ENCODE measurements around the gene LRRC2.
"Not testable (repeated sequence)": the region's sequence is repeated elsewhere in the genome, so short reads cannot be mapped to it uniquely, and the experiment has no call there.

Gene LRRC2

DNA sequence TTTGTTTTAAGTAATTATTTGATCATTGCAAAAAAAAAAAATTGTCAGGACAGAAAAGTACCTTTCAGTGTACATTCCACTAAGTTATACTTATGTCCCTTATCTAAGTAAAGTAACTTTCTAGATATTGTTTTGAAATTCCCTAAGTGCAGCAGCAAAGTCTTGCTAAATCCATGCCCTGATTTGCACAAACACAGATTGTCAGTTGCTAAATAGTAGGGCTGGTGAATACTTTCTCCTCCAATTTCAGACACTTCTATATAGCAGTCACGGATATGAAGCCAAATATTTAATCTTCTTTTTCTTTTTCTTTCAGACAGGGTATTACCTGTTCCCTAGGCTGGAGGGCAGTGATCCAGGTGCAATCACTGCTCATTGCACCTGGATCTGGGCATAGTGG lies 12.9 kb downstream of the LRRC2 start:
- DNase-seq (ENCODE audit: insufficient read length, low spot score) (no peak), FAIRE-seq (no peak)
- TF ChIP-seq, protein P1, sequence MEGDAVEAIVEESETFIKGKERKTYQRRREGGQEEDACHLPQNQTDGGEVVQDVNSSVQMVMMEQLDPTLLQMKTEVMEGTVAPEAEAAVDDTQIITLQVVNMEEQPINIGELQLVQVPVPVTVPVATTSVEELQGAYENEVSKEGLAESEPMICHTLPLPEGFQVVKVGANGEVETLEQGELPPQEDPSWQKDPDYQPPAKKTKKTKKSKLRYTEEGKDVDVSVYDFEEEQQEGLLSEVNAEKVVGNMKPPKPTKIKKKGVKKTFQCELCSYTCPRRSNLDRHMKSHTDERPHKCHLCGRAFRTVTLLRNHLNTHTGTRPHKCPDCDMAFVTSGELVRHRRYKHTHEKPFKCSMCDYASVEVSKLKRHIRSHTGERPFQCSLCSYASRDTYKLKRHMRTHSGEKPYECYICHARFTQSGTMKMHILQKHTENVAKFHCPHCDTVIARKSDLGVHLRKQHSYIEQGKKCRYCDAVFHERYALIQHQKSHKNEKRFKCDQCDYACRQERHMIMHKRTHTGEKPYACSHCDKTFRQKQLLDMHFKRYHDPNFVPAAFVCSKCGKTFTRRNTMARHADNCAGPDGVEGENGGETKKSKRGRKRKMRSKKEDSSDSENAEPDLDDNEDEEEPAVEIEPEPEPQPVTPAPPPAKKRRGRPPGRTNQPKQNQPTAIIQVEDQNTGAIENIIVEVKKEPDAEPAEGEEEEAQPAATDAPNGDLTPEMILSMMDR (IDR thresholded peaks at IDR 0.05; ENCODE audit: insufficient read depth, missing control alignments) = no peak

DNA sequence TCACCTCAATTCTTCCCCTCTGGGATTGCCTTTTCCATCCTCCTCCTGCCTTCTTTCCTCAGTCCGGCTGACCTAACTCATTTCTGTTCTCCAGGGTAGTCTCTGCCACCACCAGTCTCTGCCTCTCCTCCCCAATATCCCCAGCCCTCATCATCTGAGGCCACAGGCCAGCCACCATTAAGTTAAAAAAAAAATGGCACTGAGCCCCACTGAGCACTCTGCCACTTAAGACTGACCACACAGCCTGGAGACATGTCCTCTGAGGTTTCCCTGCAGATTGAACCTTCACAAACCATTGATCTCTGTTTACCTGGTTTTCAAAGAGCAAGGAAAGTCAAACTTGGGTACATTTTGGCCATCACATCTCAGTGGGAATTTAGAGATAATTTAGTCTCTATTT lies 13.6 kb downstream of the LRRC2 start:
- no peak for DNase-seq (ENCODE audit: insufficient read length, low spot score)
- TF ChIP-seq, protein P1 (IDR thresholded peaks at IDR 0.05; ENCODE audit: insufficient read depth, missing control alignments) = no peak
- no peak for FAIRE-seq

DNA sequence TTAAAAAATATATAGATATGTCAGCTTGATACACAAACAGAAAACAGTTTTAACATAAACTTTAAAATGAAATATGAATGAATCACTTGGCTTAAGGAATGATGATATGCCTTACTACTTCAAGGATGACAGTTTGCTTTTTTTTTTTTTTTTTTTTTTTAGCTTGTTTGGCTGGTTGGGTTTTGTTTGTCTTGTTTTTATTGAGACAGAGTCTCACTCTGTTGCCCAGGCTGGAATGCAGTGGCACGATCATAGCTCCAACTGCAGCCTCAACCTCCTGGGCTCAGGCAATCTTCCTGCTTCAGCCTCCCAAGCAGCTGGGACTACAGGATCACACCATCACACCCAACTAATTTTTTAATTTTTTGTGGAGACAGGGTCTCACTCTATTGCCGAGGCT lies 14.5 kb downstream of the LRRC2 start:
- TF ChIP-seq, protein P1 (IDR thresholded peaks at IDR 0.05; ENCODE audit: insufficient read depth, missing control alignments) = no peak
- FAIRE-seq (no peak), DNase-seq (ENCODE audit: insufficient read length, low spot score) (no peak)

DNA sequence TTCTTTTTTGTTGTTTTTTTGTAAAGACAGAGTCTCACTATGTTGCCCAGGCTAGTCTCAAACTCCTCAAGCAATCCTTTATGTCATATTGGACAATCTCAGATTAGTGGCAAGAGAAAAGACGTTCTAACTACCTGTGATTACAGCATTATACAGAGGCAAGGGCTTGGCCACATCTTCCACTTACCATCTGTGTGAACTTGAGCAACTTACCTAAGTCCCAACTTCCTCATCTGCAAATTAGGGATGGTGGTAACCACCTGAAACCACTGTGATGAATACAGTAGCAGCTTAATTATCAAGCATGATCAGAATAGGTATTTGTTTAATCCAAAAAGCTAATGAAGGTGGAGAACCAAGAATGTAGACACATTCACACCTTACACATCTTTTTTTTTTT lies 16.1 kb downstream of the LRRC2 start:
- no peak for DNase-seq (ENCODE audit: insufficient read length, low spot score)
- TF ChIP-seq, protein P1 (IDR thresholded peaks at IDR 0.05; ENCODE audit: insufficient read depth, missing control alignments) = no peak
- no peak for FAIRE-seq

DNA sequence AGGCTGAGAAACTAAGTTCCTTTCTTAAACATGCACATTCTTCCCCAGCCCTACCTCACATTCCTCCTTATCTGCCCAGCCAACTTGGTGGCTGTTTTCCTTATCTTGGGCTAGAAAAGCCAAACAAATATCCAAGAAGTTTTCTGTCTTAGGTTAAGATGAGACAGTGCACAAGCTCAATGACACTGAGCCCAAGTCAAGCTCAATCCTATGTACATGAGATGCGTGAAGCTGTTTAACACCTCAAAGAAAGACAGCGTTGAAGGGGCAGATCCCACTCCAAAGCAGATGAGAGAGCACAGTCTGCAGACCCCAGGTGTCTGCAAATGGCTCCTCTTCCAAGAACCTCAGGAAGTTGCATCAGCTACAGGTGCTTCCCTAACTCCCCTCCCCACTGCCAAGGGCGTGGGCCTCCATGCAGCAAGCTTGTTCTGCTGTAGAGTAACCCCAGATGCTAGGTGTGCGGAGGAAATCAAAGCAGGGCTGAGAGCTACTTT lies 16.6 kb downstream of the LRRC2 start:
- TF ChIP-seq, protein P1 (IDR thresholded peaks at IDR 0.05; ENCODE audit: insufficient read depth, missing control alignments) = no peak
- FAIRE-seq (no peak), DNase-seq (ENCODE audit: insufficient read length, low spot score) (no peak)

DNA sequence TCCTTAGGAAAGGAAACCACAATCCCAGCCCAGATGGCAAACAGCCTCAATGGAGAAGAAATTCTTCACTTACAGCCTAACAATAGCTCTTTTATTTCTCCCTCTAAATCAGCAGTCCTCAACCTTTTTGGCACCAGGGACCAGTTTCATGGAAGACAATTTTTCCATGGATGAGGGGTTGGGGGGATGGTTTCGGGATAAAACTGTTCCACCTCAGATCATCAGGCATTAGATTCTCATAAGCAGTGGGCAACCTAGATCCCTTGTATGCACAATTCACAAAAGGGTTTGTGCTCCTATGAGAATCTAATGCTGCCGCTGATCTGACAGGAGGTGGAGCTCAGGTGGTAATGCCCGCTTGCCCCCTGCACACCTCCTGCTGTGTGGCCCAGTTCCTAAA lies 17.5 kb downstream of the LRRC2 start:
- FAIRE-seq; DNase-seq (ENCODE audit: insufficient read length, low spot score): not testable (repeated sequence)

DNA sequence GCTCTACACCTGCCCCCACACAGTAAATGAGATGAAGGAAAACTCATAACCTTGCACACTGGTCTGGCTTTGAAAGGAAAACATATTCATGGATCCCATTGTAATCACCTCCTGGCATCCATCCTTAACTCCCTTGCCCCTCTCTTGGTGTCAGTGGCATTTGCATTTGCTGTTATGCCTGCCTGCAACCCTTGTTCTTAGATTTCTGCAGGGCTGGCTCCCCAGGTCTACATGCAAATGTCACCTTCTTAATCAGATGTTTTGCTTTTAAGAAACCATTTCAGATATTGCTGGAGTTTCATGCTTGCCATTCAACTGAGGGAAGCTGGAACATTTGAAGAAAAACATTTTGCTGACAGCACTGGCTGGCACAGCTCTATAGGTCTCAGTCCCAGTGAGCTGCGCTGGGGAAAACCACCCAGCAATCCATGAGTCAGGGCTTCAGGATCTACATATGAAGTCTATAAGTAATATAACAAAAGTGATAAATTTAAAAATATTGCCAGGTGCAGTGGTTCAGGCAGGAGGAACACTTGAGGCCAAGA lies 19.1 kb downstream of the LRRC2 start:
- DNase-seq (ENCODE audit: insufficient read length, low spot score) (no peak), FAIRE-seq (no peak)
- TF ChIP-seq, protein P1 (IDR thresholded peaks at IDR 0.05; ENCODE audit: insufficient read depth, missing control alignments) = no peak

Measured in D721Med (cell line).